ENCODE data around the gene HCCS. TPM values are rescaled to one million over a fixed set of nuclear protein-coding genes. Genes with fewer than 3 reads are reported as not detected.

Gene HCCS
- 28.3 TPM for polyA plus RNA-seq (2012; ENCODE audit: insufficient read length, low read depth)

- no peak for TF ChIP-seq FOXP2 (optimal IDR thresholded peaks at IDR 0.05; ENCODE audit: borderline replicate concordance, extremely low read depth, extremely low read length, insufficient read depth)
- TF ChIP-seq POLR2AphosphoS5 (IDR thresholded peaks at IDR 0.05; ENCODE audit: low read depth, low read length): peak; percentile 82
- no peak for TF ChIP-seq SIN3A (IDR thresholded peaks at IDR 0.05; ENCODE audit: borderline replicate concordance, insufficient read depth, low read length)
- TF ChIP-seq TAF1 (IDR thresholded peaks at IDR 0.05; ENCODE audit: borderline replicate concordance, insufficient read depth, low read length): peak; percentile 36; the same call in 1 of the 2 replicates
- TF ChIP-seq REST (IDR thresholded peaks at IDR 0.05; ENCODE audit: insufficient read depth in 1 of 2, low read depth in 2 of 2, low read length in 2 of 2): no peak
Observed at GRCh38 chrX:11111037-11111851, at the start of gene HCCS. Gene HCCS (plus strand): TSS chrX:11111332. CDS start chrX:11112061, 729 bp downstream.

- TF ChIP-seq FOXP2 (optimal IDR thresholded peaks at IDR 0.05; ENCODE audit: borderline replicate concordance, extremely low read depth, extremely low read length, insufficient read depth): no peak
- no peak for TF ChIP-seq REST (IDR thresholded peaks at IDR 0.05; ENCODE audit: insufficient read depth in 1 of 2, low read depth in 2 of 2, low read length in 2 of 2)
- TF ChIP-seq POLR2AphosphoS5 (IDR thresholded peaks at IDR 0.05; ENCODE audit: low read depth, low read length): no peak
- TF ChIP-seq TAF1 (IDR thresholded peaks at IDR 0.05; ENCODE audit: borderline replicate concordance, insufficient read depth, low read length): no peak
- no peak for TF ChIP-seq SIN3A (IDR thresholded peaks at IDR 0.05; ENCODE audit: borderline replicate concordance, insufficient read depth, low read length)
Observed at GRCh38 chrX:11064276-11064675, 46.9 kb upstream of the HCCS start.

- TF ChIP-seq SIN3A (IDR thresholded peaks at IDR 0.05; ENCODE audit: borderline replicate concordance, insufficient read depth, low read length) (no peak), TAF1 (IDR thresholded peaks at IDR 0.05; ENCODE audit: borderline replicate concordance, insufficient read depth, low read length) (no peak), FOXP2 (optimal IDR thresholded peaks at IDR 0.05; ENCODE audit: borderline replicate concordance, extremely low read depth, extremely low read length, insufficient read depth) (no peak), POLR2AphosphoS5 (IDR thresholded peaks at IDR 0.05; ENCODE audit: low read depth, low read length) (no peak), REST (IDR thresholded peaks at IDR 0.05; ENCODE audit: insufficient read depth in 1 of 2, low read depth in 2 of 2, low read length in 2 of 2) (no peak)
Observed at GRCh38 chrX:11064851-11065600, 46.1 kb upstream of the HCCS start.

GRCh38 chrX:11066812-11067211 lies 44.3 kb upstream of the HCCS start:
- TF ChIP-seq SIN3A (IDR thresholded peaks at IDR 0.05; ENCODE audit: borderline replicate concordance, insufficient read depth, low read length) (no peak), FOXP2 (optimal IDR thresholded peaks at IDR 0.05; ENCODE audit: borderline replicate concordance, extremely low read depth, extremely low read length, insufficient read depth) (no peak), REST (IDR thresholded peaks at IDR 0.05; ENCODE audit: insufficient read depth in 1 of 2, low read depth in 2 of 2, low read length in 2 of 2) (no peak), POLR2AphosphoS5 (IDR thresholded peaks at IDR 0.05; ENCODE audit: low read depth, low read length) (no peak), TAF1 (IDR thresholded peaks at IDR 0.05; ENCODE audit: borderline replicate concordance, insufficient read depth, low read length) (no peak)

All from PFSK-1 (cell line).